PC-3 (cell line): ENCODE measurements around the gene TOX3.

ENCODE experiments used
- CTCF ChIP-seq: fragments of 300-600 bp; sonication (generic); conservative IDR thresholded peaks from 2 replicates; pipeline ENCODE4 v1.5.1; 2017; ENCODE audit warnings: antibody characterized with exemption, low read depth, mild to moderate bottlenecking, low read length
- EZH2 ChIP-seq: fragments of 300-600 bp; sonication (generic); IDR thresholded peaks from one replicate; pipeline ENCODE4 v1.6.1; 2017; ENCODE audit warnings: antibody characterized with exemption, mild to moderate bottlenecking, low read length; ENCODE audit not compliant: unreplicated experiment

GRCh38 chr16:52470585-52470984 is 76.4 kb downstream of the TOX3 start:
- TF ChIP-seq CTCF (no peak), EZH2 (no peak)
